Posterior vena cava (tissue), 2 donors: ENCODE measurements around the gene GRM4. TPM values are rescaled to one million over a fixed set of nuclear protein-coding genes. Genes with fewer than 3 reads are reported as not detected.

Source experiments
- DNase-seq: peaks from one replicate; pipeline ENCODE4 v3.0.0-alpha.2; 2020; ENCODE audit warnings: low spot score
- intact Hi-C, 2 donors: fragments of 100-400 bp; cut with DNase I; formaldehyde crosslinking; loops; one replicate each; pipeline versions ENCODE4 v1.14.1 to v1.14.2; 2022 to 2023
- total RNA-seq, 2 donors: library from RNA; stranded (reverse); fragmentation: NEBNext Ultra II Directional; extraction: Animal tissue kit (Norgen Biotek cat#: 25700); gene quantifications; one replicate each; pipeline ENCODE4 v1.2.1, GENCODE V29; 2021
- donor health status: DM: yes; HTN: yes; CAD: no.
- donor health status: DM: yes; HTN: yes; CAD: no.

GRM4 gene
- total RNA-seq, 2 donors from 2014 or later: not detected

GRCh38 chr6:34072727-34073126 lies 73.2 kb downstream of the GRM4 start:
- DNase-seq: no peak
- intact Hi-C loops: no loop called here

- no peak for DNase-seq
- intact Hi-C loops: no loop called here
Observed at GRCh38 chr6:34071884-34072379, 74.0 kb downstream of the GRM4 start.

GRCh38 chr6:34071136-34071883 lies 74.6 kb downstream of the GRM4 start:
- intact Hi-C loops: no loop called here
- no peak for DNase-seq

- DNase-seq: no peak
Observed at GRCh38 chr6:34070315-34071135, 75.4 kb downstream of the GRM4 start.

GRCh38 chr6:34068462-34069044 lies 77.3 kb downstream of the GRM4 start:
- intact Hi-C loops: no loop called here
- no peak for DNase-seq

More at GRCh38 chr6:34070315-34071135, 75.4 kb downstream of the GRM4 start:
- intact Hi-C loops: no loop called here

- no peak for DNase-seq
- intact Hi-C loops: no loop called here
Observed at GRCh38 chr6:34067814-34068213, 78.1 kb downstream of the GRM4 start.

GRCh38 chr6:34066772-34067770 lies 78.8 kb downstream of the GRM4 start:
- intact Hi-C loops: no loop called here
- no peak for DNase-seq

- no peak for DNase-seq
- intact Hi-C loops: no loop called here
Observed at GRCh38 chr6:34066218-34066571, 79.7 kb downstream of the GRM4 start.

- intact Hi-C loops: no loop called here
- DNase-seq: no peak
Observed at GRCh38 chr6:34065466-34066217, 80.2 kb downstream of the GRM4 start.

- intact Hi-C loops: no loop called here
Observed at GRCh38 chr6:34064675-34065074, 81.2 kb downstream of the GRM4 start.

GRCh38 chr6:34063651-34064050 lies 82.2 kb downstream of the GRM4 start:
- DNase-seq: no peak
- intact Hi-C loops: no loop called here

More at GRCh38 chr6:34064675-34065074, 81.2 kb downstream of the GRM4 start:
- no peak for DNase-seq

GRCh38 chr6:34062815-34063214 lies 83.1 kb downstream of the GRM4 start:
- DNase-seq: no peak
- intact Hi-C loops: no loop called here

- intact Hi-C loops: no loop called here
- no peak for DNase-seq
Observed at GRCh38 chr6:34062156-34062555, 83.7 kb downstream of the GRM4 start.

GRCh38 chr6:34061348-34061747 lies 84.5 kb downstream of the GRM4 start:
- DNase-seq: no peak
- intact Hi-C loops: no loop called here

GRCh38 chr6:34059914-34060313 lies 86.0 kb downstream of the GRM4 start:
- intact Hi-C loops: no loop called here
- DNase-seq: no peak

- intact Hi-C loops: no loop called here
- DNase-seq: no peak
Observed at GRCh38 chr6:34059136-34059731, 86.7 kb downstream of the GRM4 start.

GRCh38 chr6:34057790-34058189 lies 88.1 kb downstream of the GRM4 start:
- no peak for DNase-seq
- intact Hi-C loops: no loop called here

- no peak for DNase-seq
- intact Hi-C loops: no loop called here
Observed at GRCh38 chr6:34057191-34057590, 88.7 kb downstream of the GRM4 start.
